M059J (cell line): ENCODE results near the gene FALEC. TPM values are rescaled to one million over a fixed set of nuclear protein-coding genes. Genes with fewer than 3 reads are reported as not detected.

Experiments used
- DNase-seq: peaks from one replicate; pipeline ENCODE4 v3.0.0-alpha.2; 2012; ENCODE audit warnings: low read depth
- total RNA-seq: library from RNA; depleted of rRNA; stranded (reverse); fragments of >200 nt; shearing (Covaris generic); gene quantifications from 2 replicates; pipeline ENCODE4 v1.2.3, GENCODE V29; 2014; rRNA removed

Gene FALEC
- total RNA-seq = not detected in 2 replicates

GRCh38 chr1:150515328-150516049, at the start of gene FALEC:
Gene FALEC, plus strand, starts transcription at chr1:150515752.
- peak; percentile 96 for DNase-seq

GRCh38 chr1:150466964-150467363, 48.6 kb upstream of the FALEC start:
- no peak for DNase-seq

- no peak for DNase-seq
Measured at GRCh38 chr1:150469291-150469690, 46.3 kb upstream of the FALEC start.

DNA sequence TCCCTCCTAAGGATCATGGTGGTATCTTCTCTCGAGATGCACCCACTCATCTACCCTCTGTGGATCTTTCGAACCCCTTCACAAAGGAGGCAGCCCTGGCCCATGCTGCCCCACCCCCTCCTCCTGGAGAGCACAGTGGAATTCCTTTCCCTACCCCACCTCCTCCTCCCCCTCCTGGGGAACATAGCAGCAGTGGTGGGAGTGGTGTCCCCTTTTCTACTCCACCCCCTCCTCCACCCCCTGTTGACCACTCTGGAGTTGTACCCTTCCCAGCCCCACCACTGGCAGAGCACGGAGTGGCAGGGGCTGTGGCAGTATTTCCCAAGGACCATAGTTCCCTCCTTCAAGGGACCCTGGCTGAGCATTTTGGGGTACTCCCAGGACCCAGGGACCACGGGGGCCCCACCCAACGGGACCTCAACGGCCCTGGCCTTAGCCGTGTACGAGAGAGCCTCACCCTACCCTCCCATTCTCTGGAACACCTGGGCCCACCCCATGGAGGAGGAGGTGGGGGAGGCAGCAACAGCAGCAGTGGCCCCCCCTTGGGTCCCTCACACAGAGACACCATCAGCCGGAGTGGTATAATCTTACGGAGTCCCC, 42.9 kb upstream of the FALEC start:
- DNase-seq = no peak

GRCh38 chr1:150473659-150474058, 41.9 kb upstream of the FALEC start:
- no peak for DNase-seq

- DNase-seq = no peak
Measured at GRCh38 chr1:150474869-150475268, 40.7 kb upstream of the FALEC start.

DNA sequence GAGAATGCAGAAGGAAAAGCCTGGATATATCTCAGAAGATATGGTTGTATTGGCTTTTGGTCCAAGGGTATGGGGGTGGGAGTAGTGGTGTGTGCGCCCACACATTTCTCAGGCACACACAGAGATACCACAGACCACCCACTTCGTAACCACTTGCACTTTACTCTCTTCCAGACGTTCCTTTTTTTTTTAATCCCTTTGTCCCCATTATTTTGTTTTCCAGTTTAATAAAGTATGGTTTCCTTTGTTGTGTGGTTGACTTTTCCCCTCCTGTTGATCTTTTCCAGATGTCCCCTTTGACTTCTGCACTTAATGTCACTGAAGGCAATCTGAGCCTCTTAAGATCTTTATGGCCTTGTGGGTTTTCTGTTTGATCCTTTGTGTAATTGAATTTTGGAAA, 38.8 kb upstream of the FALEC start:
- no peak for DNase-seq

DNA sequence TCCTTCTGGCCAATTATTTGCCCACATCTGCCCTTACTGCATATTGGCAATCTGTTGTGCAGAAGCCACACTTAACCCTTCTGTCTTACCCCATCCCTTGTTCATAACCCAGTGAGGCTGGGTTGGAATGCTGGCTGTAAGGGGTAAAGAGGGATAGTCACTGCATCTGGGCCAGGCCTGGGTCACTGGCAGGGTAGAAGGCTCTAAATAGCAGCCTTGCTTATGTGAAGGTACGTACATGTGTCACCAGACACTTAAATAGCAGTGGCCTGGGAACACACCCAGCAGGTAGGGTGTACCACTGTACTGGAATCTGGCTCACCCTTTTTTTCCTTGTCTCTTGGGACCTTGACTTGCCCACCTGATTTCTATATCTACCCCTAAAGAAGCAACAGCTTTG, 38.2 kb upstream of the FALEC start:
- DNase-seq = no peak

DNA sequence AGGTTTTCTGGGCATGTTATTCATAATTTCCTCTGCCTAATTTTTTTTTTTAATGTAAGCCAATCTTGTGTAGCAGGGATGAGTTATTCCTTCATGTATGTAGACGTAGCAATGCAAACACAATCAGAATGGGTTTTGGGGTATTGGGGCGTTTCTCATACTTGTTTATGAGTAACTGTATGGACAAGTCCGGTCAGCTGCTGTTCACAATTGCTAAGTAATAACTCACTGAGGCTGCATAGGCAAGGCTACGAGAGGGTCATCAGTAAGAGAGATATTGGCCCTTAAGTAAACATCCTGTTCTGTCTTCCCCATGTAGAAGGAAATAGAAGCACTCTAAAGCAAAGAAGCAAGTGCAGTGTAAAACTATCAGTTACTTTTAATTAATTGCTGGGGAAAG, 37.8 kb upstream of the FALEC start:
- no peak for DNase-seq

DNA sequence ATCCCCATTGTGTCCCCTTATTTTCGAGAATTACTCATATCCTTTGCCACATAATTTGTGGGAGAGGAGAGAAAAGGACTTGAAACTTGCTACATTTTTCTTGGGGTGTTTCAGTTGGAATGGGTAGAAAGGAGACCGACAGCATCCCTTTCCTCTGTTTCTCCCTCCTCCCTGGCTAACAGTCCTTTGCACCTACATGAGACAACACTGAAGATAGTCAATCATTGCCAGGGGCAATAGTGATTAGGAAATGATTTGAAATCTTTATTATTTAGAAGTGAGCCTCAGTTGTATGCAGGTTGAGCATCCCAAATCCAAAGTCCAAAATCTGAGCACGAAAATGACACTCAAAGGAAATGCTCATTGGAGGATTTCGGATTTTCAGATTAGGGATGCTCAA, 36.2 kb upstream of the FALEC start:
- DNase-seq = no peak

GRCh38 chr1:150479927-150480352, 35.6 kb upstream of the FALEC start:
- no peak for DNase-seq

DNA sequence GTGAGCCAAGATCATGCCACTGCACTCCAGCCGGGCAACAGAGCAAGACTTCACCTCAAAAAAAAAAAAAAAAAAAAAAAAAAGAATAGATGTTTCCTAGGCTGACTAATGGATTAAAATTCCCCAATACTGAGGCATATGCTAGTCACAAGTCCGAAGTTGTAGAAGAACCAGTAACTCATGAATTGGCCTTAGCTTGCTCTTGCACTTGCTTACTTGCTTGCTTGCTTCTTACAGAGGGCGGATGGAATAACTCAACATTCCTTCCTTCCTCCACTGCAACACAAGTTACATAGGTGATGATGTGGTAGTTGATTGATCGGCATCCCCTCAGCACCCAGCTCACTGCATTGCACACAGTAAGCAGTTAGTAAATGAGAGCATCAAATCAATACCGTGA, 31.1 kb upstream of the FALEC start:
- DNase-seq = peak; percentile 43

DNA sequence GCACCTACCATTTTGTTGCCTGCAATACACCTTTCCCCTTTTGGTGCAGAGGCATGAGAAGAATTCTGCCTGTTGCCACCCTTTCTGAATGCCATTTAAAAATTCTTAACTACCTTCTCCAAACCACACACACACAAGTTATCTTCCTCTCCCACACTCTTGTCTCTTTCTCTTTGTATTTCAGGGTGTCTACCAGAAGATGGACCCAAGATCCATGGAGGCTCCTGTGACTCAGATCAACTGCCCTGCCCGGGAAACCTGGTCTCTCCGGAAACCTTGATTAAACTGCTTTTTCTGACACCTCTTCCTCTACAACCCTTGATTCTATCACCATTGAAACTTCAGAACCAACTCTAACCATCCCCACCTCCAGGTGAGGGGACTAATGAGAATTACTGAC, 30.7 kb upstream of the FALEC start:
- DNase-seq = peak; percentile 67

GRCh38 chr1:150486966-150487762, 28.4 kb upstream of the FALEC start, which contains the start of gene TARS2:
Gene TARS2, plus strand, starts transcription at chr1:150487419. Its CDS starts 32 bp downstream, at chr1:150487451.
- peak; percentile 98 for DNase-seq

- no peak for DNase-seq
Measured at GRCh38 chr1:150487763-150488115, 27.8 kb upstream of the FALEC start.

GRCh38 chr1:150493175-150493574, 22.4 kb upstream of the FALEC start:
- DNase-seq = no peak

- no peak for DNase-seq
Measured at GRCh38 chr1:150498342-150498741, 17.2 kb upstream of the FALEC start.

GRCh38 chr1:150505431-150505830, 10.1 kb upstream of the FALEC start:
- DNase-seq = no peak

DNA sequence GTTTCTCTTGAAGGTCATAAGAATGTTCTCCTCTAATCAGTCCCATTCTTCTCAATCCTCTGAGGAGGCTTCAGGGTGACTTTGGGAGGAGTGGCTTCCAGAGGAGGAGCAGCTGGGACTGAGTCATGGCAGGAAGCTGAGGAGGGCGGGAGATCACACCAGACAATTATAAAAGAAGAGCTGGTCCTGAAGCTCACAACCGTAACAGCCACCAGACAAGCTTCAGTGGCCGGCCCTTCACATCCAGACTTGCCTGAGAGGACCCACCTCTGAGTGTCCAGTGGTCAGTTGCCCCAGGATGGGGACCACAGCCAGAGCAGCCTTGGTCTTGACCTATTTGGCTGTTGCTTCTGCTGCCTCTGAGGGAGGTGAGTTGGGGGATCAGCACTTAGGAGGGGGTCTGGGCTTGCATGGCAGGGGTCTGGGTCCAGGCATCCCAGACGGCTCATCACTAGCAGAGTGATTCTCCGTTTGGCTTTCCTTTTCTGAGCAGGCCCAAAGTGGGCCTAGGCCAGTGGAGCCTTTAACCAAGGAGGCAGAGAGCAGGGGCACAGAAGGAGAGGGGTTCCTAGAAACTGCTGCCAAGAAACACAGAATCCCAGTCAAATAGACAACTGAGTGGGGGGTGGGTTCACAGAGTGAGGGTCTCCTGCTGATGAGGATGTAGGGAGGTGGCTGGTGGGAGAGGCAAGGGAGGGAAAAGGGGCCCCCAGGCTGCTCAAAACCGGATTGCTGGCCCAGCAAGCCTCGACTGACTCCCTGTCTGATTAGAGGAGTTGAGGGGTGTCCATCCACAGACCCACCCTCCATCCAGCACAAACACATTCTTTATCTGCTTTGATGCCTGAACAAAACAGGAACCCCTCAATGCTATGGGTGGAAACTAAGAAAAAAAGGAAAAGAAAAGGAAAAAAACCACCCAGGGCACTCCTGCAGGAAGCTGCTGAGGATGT, 7.4 kb upstream of the FALEC start, which contains the start of gene ECM1:
Gene ECM1 (plus strand): TSS at position 198 of the 953 bp plus-strand sequence. CDS start 101 bp downstream, at position 299.
- peak; percentile 87 for DNase-seq

DNA sequence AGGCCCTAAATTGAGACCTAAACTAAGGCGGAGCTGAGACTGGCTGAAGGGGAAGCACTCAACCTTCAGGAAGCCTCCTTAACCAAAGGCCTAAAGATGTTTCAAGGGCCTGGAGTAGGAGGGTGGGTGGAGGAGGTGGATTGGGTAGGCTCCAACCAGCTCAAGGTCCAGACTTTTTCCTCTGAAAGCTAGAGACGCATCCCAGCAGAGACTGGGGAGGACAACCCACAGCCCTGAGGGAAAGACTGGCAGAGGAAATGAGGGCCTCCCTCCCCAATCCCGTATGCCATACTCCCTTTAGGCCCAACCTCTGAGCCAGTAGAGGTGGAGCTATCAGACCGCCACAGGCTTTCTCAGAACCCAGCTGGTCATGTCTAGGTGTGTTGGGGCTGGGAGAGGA, 6.6 kb upstream of the FALEC start:
- DNase-seq = no peak

- no peak for DNase-seq
Measured at GRCh38 chr1:150511551-150511950, 4.0 kb upstream of the FALEC start.
